Measurements from ENCODE around the gene FAM13A. TPM values are rescaled to one million over a fixed set of nuclear protein-coding genes. Genes with fewer than 3 reads are reported as not detected.

Gene FAM13A
- total and polyA plus RNA-seq, 9 of the 15 experiments (the other 6 are each of a cell fraction or from before 2014, with no cell fraction given), result 11.3 to 23.3 (median 14.7) TPM

DNA sequence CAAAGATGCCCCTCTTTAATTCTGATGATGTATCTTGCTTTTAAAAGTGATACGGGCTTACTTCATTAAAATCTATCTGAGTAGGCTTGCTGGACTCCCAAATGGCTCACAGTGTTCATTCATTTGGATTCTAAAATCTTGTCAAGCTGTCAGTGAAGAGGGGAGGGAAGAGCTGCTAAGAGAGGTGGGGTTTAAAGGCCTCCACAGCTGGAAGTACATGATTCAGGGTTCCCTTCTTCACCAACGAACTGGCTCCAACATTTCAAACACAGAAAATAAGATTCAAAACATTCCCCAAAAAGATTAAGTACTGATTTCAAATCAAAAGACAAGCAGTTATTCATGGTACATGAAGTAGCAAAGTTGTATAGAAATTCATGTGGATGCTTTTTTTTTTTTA lies 226.4 kb downstream of the FAM13A start:
- intact Hi-C loops (cut with micrococcal nuclease), result no loop called here
- Histone ChIP-seq H3K79me2 (ENCODE audit: control insufficient read depth, insufficient read depth, low read length) (no peaks in the 10 kb centered on the region), H3K9ac (ENCODE audit: insufficient read depth in 1 of 2, low read depth in 2 of 2, low read length in 2 of 2) (no peak overlapping the region), H3K4me1 (replicated peaks in 1 of 2; ENCODE audit: control insufficient read depth in 2 of 2, insufficient read depth in 2 of 2, low read length in 2 of 2) (no peaks in the 10 kb centered on the region), H3K9me1 (ENCODE audit: control insufficient read depth, insufficient read depth, low read length) (peaks cover 3% of the 10 kb centered on the region), H2AFZ (ENCODE audit: low read depth, low read length) (no peak overlapping the region), H3K27me3 (ENCODE audit: control insufficient read depth in 2 of 2, insufficient read depth in 2 of 2, low read length in 2 of 2) (no peaks in the 10 kb centered on the region), H4K20me1 (replicated peaks; ENCODE audit: control insufficient read depth, insufficient read depth, low read length) (no peaks in the 10 kb centered on the region), H3K4me2 (ENCODE audit: insufficient read depth, low read length) (no peak overlapping the region), H3K27ac (ENCODE audit: extremely low read depth, low read depth, low read length) (no peak overlapping the region), H3K4me3 (no peak overlapping the region), H3K36me3 (ENCODE audit: control insufficient read depth, insufficient read depth, low read length) (no peaks in the 10 kb centered on the region), H3K9me3 (replicated peaks; ENCODE audit: control insufficient read depth, insufficient read depth, low read depth, low read length) (no peaks in the 10 kb centered on the region)
- BruUV-seq (replicated peaks), result no TSS peak
- FAIRE-seq, result no peak
- CTCF ChIA-PET (ENCODE audit: low intra/inter-chr PET ratio), result no interaction called here
- no peak for DNase-seq (ENCODE audit: extremely low read depth in 1 of 4, low spot score in 3 of 4)
- ATAC-seq, result no peak
- in situ Hi-C loops (cut with MboI), result no loop called here
- 44% methylated on average over 2 of the region's 2 CpGs for WGBS (ENCODE audit: insufficient coverage, low coverage, missing lambda C conversion rate)
- TF ChIP-seq NFIX (CRISPR knock-in tag; IDR thresholded peaks at IDR 0.05; ENCODE audit: low read depth), result no peak
- TF ChIP-seq TBP (optimal IDR thresholded peaks at IDR 0.05; ENCODE audit: low read depth, low read length), result no peak
- TF ChIP-seq, protein P1, sequence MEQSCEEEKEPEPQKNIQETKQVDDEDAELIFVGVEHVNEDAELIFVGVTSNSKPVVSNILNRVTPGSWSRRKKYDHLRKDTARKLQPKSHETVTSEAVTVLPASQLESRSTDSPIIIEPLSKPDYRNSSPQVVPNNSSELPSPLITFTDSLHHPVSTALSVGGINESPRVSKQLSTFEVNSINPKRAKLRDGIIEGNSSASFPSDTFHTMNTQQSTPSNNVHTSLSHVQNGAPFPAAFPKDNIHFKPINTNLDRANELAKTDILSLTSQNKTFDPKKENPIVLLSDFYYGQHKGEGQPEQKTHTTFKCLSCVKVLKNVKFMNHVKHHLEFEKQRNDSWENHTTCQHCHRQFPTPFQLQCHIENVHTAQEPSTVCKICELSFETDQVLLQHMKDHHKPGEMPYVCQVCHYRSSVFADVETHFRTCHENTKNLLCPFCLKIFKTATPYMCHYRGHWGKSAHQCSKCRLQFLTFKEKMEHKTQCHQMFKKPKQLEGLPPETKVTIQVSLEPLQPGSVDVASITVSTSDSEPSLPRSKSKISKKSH (CRISPR knock-in tag; IDR thresholded peaks at IDR 0.05), result no peak
- TF ChIP-seq STAT5B (CRISPR knock-in tag; IDR thresholded peaks at IDR 0.05), result no peak
- POLR2A ChIA-PET, result no interaction called here

Measured in K562 (cell line).